GM21723 (cell line): ENCODE results near the gene TGFBR2.

Source experiments
- ATAC-seq: cut with Tn5 transposase; IDR thresholded peaks from one replicate; pipeline ENCODE4 v1.9.1; 2021; ENCODE audit warnings: mild to moderate bottlenecking, moderate library complexity; ENCODE audit not compliant: unreplicated experiment

Gene TGFBR2

GRCh38 chr3:30633718-30634117 is 27.3 kb downstream of the TGFBR2 start:
- ATAC-seq = no peak

- no peak for ATAC-seq
Observed at GRCh38 chr3:30634761-30635735, 28.6 kb downstream of the TGFBR2 start.

DNA sequence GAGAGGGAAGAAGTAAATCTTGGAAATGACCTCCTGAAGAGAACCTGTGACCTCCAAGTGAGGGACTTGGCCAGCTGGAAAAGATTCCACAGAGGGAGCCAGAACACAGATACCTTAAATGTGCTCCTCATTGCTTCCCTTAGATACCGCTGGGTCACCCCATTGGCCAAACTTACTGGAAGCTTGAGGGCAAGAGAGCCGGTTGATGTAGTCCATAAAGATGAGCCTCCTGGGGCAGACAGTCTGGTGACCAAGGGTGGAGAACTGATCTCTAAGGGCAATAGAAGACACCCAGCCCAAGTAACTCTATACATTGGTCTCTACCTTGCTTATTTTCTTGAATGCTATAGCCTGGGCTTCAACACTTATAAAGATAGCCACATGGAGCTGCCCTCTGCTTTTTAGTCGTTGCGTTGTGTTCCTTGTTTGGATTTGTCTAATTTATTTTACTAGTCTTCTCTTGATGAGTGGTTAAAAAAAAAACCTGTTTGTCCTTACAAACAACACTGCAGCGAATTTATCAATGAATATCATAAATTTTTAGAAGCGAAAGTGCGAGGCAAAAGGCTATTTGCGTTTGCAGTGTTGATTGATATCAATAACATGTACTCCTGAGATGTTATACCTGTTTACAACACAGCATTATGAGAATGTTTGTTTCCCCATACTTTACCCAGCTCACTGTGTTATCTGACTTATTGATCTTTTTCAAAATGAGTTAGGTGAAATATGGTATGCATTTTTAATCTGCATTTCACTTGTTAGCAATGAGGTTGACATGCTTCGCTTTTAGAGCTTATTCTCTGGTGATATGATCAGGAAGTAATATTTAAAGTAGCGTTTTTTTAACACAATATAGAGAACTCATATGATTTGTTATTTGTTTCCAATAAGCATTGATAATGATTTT is 31.2 kb downstream of the TGFBR2 start:
- ATAC-seq = no peak

GRCh38 chr3:30638685-30639412 is 32.4 kb downstream of the TGFBR2 start:
- ATAC-seq = no peak

DNA sequence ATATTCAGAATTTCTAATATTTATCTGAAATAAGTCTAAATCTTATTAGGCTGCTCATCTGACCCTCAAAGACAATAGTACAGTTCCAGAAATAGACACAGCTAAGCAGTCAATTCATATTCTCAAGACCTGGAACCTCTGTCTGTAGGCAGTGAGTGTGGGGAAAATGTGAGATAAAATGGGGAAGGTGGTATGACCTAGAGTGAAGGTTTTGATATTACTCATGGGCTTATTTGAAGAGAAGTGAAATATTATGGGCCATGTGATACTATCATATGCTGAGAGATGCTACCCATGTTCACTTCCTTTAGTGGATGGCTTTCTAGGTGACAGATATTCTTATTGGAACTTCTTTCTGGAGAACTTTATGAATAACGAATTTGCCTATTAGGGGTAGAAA is 33.5 kb downstream of the TGFBR2 start:
- peak; percentile 83 for ATAC-seq

DNA sequence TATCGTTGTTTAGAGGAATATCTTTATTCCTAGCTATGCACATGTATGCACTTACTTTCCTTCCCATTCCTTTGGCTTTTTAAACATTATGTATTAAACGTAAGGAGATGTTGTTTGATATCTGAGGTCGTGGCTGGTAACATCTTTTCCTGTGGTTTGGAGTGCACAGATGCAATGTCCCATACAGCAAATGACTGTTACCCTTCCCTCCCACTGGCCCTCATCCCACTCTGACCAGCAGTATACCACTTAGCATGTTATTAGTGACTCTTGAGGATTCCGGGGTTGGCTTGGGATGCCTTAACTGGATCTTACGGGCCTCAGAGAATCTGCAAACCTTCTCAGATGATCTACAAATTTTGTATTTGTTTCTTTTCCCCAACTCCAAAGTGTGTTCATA is 34.5 kb downstream of the TGFBR2 start:
- no peak for ATAC-seq

DNA sequence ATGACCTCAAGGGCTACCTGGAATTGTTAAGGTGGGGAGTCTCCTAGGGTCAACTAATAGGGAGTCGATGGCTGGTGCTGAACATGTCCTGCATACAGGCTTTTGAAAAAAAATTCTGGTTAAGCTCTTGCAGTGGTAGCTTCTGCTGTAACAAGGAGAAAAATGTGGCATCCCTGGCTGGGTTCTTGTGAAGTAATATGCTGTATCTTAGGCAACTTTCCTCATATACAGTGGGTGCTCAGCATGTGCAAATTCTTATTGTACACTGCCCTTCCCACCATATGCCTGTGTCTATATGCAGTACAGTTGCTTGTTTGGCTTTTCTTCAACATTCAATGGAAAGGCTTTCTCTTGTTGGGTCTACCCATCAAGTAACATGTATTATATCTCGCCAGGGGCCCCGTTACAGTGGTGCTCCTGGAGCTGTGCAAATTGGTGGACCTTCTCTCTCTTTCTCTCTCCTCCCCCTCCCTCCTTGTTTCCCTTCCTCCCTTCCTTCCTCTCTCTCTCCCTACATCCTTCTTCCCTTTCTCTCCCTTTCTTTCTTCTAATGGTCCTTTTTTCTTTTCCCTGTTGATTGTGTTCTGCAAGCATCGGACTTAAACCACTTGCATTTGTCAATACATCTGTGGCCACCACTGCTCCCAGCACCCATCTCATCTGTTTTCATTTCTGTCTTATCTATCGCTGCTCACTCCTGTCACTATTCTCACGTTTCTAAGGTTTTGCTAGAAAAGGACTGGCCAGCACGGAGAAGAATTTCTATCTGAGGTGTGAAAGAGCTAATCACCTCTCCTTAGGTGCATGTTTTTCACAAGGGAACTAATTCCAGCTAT is 35.2 kb downstream of the TGFBR2 start:
- no peak for ATAC-seq

GRCh38 chr3:30642849-30643361 is 36.5 kb downstream of the TGFBR2 start:
- no peak for ATAC-seq

- ATAC-seq = no peak
Observed at GRCh38 chr3:30643763-30644462, 37.5 kb downstream of the TGFBR2 start.

DNA sequence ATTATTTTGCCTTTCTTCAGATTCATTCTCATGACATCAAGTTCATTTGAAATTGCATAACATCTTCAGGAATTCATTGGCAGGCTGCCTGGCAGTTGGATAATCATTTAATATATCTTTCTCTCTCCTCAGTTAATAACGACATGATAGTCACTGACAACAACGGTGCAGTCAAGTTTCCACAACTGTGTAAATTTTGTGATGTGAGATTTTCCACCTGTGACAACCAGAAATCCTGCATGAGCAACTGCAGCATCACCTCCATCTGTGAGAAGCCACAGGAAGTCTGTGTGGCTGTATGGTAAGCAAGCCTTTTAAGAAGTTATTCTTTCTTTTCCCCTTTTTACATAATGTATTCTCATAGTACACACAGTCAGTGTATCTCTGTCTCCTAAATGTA is 38.2 kb downstream of the TGFBR2 start:
- ATAC-seq = peak; percentile 63

- no peak for ATAC-seq
Observed at GRCh38 chr3:30645077-30645476, 38.7 kb downstream of the TGFBR2 start.

DNA sequence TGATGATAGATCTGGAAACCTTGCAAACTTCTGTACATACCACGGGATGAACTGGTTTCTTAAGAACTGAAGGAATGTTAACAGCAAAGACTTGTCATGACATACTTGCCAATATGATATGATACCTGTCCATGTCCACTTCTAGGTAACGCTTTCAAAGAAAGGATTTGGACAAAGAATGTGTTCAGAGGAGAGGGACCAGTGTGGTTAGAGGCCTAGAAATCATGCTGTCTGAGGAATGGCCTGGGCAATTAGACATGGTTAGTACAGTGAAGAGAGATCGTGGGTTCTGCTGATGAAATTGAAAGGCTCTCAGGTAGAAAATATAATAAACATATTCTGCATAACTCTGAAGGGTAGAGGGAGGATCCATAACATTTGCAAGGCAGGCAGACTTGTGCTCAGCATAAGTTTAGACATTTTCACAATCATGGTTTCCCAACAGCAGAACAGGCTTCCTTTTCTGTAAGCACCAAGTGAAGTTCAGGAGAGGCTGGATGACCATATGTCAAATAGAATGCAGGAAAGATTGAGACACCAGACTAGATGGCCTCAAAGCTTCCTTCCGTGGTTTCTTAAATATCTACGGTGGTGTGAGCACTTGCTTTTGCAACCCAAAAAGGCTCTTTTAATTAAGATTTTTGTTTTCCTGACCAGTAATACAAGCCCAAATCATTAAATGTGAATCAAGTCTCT is 39.9 kb downstream of the TGFBR2 start:
- ATAC-seq = no peak

DNA sequence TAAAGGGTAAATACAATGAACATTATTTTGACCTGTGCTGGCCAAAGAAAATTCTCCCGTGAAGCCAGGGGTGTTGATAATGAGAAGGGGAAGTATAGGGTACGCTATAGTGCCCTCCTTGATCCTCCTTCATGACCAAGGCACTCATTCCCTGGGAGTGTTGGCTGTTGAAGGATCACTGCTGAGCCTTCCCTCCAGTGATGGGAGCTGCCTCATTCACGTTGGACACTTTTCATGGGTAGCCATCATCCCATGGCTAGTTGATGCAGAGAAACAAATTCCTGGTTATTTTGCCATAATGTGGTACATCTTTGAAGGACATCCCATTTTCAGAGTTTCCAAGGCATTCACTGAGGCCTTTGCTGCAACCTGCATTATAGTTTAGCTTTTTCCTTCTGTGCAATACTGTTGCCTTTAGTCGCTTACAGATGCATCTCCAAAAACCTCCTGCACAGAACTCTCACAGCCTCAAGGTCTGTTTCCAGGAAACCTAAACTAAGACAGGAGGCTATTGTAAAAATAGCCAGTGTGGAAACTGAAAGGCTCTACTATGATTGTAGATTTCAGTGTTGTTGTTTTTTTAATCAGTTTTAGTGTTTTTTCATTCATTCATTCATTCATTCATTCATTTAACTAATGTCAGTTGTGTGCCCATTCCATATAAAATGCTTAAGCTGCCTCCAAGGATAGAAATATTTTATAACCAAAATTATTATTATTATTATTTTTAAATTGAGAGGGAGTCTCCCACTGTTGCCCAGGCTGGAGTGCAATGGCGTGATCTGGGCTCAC is 40.8 kb downstream of the TGFBR2 start:
- ATAC-seq = no peak

DNA sequence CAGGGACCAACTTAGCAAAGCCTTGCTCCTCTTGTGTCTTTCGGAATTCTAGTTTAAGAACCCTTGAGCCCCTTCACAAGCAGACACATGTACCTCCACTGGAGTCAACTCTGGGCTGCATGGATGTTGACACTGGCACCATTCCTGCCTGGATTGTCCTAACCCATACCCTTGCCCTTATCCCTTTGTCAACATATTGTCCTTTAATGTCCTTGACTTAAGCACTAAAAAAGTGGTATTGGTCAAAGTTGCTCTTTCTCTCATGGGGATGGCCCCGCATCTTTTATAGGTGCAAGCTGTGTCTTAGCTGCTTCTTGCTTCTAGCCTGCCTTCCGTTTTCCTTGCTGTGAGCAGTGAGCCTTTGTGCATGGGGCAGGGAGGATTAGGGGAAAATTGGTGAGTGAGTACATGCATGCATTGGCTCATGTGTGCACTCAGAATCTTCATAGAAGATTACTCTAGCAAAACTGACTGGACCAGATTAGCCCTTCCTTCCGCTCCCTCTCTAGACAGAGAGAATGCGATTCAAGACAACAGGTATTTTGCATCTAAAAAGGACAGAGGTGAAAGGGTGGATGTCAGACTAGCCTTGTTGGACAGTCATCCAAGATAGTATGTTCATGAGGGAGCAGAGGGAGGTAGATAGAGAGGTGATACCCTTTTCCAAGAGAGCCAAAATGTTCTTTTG is 42.4 kb downstream of the TGFBR2 start:
- ATAC-seq = no peak

DNA sequence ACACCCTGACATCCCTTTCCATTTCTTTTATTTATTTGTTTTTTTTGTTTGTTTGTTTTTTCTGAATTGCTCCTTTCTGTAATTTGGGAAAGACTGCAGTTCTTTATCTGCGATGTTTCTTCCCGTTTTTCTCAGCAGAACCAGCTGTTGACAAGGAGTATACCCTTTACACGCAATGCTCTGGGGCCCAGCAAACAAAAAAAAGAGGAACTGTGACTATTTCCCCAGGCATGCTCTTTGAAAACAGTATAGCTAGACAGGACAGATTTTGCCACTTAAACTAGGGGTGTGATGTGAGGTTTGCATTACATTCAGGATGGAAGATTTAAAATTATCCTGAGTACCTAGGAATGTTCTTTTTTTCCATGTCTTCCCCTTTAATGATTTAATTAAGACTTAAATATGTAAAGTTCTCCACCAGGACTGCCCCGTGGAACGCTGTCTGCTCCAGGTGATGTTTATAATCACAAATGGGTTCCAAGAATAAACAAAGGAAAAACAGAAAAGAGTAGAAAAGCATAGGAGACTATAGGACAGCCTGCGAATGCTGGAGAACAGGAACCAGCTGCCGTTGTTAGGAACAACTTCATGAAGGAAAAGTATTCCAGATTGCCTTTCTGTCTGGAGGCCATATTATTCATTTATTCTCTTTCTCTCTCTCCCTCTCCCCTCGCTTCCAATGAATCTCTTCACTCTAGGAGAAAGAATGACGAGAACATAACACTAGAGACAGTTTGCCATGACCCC is 43.3 kb downstream of the TGFBR2 start:
- ATAC-seq = peak; percentile 78

DNA sequence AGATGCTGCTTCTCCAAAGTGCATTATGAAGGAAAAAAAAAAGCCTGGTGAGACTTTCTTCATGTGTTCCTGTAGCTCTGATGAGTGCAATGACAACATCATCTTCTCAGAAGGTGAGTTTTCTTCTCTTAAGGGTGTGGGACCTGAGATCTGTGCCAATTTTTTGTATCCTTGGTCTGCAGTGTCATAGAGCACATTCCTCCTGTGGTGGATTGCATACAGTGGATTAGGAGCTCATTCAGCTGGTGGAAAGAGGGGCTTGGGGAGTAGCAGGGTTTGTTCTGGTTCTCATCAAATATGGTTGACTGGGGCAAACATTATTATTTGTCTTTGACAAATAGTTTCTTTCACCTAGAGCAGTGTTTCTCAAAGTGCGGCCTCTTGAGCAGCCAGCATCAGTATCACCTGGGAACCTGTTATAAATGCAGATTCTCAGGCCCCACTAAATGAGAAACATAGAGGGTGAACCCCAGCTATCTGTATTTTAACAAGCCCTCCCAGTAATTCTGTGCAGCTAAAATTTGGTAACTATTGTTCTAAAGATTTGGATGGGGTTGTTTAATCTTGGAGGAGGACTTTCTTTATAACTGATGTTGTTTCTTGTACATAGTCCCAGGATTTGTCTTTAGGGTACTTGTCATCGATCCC is 44.1 kb downstream of the TGFBR2 start:
- no peak for ATAC-seq
